Measurements from ENCODE around the gene ASXL1.
A peak's percentile ranks its signal among the peaks of the same experiment; 100 is the strongest.
"Not testable (repeated sequence)": the region's sequence is repeated elsewhere in the genome, so short reads cannot be mapped to it uniquely, and the experiment has no call there.

ASXL1 gene

DNA sequence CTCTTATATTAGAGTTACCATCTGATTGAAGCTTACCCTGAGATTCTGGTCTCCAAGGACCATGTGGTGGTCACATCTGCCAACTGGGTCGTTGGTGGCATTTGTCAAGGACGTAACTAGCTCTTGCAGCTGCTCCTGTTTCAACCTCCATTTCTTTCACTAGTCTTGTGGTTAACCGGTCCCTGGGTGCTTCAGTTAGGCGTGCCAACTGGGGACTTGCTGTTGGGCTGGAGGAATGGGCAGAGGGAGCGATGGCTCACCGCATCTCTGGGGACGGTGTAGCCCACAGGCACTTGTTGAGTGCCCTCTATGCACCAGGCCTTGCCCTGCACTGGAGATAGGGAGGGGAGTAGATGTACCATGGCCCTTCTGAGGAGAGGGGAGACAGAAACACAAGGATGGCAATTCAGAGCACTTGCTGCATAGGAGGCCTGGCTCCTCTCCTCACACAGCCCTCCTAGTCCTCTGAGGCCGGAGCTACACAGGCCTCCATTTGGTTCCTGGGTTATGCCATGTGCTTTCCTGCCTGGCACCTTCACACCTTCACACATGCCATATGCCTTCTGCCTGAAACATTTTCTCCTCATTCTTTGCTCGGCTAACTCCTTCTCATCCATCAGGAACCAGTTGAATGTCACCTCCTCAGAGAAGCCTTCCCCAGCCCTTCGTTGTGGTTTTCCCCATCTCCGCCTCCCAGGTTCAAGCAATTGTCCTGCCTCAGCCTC, 20.0 kb upstream of the ASXL1 start:
- no peak for DNase-seq

- DNase-seq = no peak
These were observed 19.5 kb upstream of the ASXL1 start for GRCh38 chr20:32338665-32339064.

- no peak for DNase-seq
These were observed 19.0 kb upstream of the ASXL1 start for GRCh38 chr20:32339116-32339515.

DNA sequence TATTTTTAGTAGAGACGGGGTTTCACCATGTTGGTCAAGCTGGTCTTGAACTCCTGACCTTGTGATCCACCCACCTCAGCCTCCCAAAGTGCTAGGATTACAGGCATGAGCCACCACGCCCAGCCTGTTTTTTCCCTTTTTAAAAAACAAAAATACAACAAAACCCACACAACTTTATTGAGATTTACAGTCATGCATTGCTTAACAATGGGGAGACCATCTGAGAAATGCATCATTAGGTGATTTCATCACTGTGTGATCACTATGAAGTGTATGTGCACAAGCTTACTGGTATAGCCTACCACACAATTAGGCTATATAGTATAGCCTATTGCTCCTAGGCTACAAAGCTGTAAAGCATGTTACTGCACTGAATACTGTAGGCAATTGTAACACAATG, 17.1 kb upstream of the ASXL1 start:
- DNase-seq = not testable (repeated sequence)

DNA sequence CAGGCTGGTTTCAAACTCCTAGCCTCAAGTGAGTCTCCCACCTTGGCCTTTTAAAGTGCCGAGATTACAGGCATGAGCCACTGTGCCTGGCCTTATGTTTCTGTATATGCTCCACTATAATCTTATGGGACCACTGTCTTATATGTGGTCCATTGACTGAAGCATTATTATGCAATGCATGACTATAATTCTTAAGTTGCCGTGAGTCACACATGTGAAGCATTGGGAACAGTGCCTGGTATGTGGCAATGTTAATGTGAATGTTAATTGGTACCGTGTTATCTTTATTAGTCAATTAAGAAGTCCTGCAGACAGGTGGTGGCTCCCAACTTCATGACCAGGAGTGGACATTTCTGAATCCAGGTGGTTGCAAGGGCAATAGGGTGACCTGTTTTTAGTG, 14.7 kb upstream of the ASXL1 start:
- DNase-seq = no peak

GRCh38 chr20:32344835-32345506, 13.2 kb upstream of the ASXL1 start:
- DNase-seq = no peak

- no peak for DNase-seq
These were observed 9.9 kb upstream of the ASXL1 start for GRCh38 chr20:32348207-32348606.

- no peak for DNase-seq
These were observed 7.7 kb upstream of the ASXL1 start for GRCh38 chr20:32350421-32350820.

- no peak for DNase-seq
These were observed 5.9 kb upstream of the ASXL1 start for GRCh38 chr20:32352121-32352720.

DNA sequence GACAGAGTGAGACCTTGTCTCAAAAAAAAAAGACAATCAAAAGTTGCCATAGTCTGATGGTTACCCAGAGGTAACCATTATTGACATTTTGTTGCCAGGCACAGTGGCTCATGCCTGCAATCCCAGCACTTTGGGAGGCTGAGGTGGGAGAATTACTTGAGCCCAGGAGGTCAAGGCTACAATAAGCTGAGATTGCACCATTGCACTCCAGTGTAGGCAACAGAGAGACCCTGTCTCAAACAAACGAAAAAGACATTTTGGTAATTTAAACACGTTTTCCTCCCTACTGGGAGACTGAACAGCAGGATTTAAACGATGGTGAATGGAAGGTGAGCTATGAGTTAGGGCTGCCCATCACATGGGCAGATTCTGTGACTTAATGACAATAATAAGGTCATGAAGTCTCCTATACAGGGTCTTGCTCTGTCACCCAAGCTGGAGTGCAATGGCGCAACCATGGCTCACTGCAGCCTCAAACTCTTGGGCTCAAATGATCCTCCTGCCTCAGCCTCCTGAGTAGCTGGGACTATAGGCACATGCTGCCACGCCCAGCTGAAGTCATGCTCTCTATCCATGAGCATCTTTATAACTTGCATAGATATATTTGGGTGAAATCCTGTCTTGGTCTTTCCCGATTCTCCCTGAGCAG, 4.2 kb upstream of the ASXL1 start:
- DNase-seq = no peak

- no peak for DNase-seq
These were observed 3.3 kb upstream of the ASXL1 start for GRCh38 chr20:32354592-32355416.

- DNase-seq = no peak
These were observed 2.7 kb upstream of the ASXL1 start for GRCh38 chr20:32355417-32355841.

DNA sequence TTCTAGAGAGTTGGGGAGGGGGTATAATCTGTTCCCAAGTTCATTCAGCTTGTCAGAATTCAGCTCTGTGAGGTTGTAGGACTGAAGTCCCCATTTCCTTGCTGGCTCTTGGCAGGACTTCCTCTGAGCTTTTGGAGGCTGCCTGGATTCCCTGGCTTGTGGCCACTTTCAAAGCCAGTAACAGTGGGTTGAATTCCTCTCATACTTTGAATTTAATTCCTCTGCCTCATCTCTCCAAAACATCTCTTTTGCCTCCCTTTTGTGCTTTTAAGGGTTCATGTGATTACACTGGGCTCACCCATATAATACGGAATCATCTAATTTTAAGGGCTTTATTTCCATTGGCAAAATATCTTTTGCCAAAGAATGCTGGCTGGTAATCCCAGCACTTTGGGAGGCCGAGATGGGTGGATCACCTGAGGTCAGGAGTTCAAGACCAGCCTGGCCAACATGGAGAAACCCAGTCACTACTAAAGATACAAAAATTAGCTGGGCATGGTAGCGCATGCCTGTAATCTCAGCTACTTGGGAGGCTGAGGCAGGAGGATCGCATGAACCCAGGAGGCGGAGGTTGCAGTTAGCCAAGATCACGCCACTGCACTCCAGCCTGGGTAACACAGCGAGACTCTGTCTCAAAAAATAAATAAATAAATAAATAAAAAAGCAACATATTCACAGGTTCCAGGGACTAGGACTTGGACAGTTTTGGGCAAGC, 2.1 kb upstream of the ASXL1 start:
- DNase-seq = not testable (repeated sequence)

GRCh38 chr20:32356622-32357374, 1.3 kb upstream of the ASXL1 start:
- no peak for DNase-seq

- peak; percentile 53 for DNase-seq
These were observed 709 bp upstream of the ASXL1 start for GRCh38 chr20:32357375-32357868.

- no peak for DNase-seq
These were observed 426 bp downstream of the ASXL1 start for GRCh38 chr20:32358632-32358882.

DNA sequence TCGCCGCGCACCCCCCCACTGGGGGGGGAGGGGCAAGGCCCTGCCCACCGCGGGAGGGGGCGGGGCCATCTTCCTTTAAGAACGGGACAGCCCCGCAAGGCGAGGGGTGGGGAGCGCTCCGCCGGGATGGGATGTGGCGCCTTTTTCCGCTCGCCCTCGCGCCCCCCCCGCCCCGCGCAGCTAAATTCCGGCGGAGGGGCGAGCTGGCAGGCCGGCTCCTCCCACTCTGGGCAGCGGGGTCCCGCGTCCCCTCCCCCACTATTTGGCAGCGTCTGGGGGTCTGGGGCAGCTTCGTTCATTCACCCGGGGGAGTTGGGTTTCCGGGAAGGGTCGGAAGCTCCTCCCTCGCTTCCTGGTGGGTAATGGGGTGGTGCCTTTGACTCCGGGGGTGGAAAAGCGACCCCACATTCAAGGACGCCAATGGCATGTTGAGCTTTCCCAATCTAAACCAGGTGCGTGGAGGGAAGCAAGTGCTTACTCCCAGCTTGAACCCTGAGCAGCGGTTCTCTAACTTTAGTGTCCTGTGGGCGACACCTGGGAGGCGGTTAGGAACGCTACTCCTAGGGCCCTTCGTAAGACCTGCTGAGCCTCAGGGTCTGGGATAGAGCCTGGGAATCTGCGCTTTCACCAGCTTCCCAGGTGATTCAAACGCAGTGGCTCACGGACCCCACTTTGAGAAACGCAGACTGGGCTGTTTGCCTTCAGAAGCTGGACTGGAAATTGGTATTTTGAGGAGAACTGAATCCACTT, 927 bp downstream of the ASXL1 start:
- no peak for DNase-seq

GRCh38 chr20:32359633-32360332, 1.7 kb downstream of the ASXL1 start:
- no peak for DNase-seq

GRCh38 chr20:32360333-32360634, 2.2 kb downstream of the ASXL1 start:
- DNase-seq = no peak

DNA sequence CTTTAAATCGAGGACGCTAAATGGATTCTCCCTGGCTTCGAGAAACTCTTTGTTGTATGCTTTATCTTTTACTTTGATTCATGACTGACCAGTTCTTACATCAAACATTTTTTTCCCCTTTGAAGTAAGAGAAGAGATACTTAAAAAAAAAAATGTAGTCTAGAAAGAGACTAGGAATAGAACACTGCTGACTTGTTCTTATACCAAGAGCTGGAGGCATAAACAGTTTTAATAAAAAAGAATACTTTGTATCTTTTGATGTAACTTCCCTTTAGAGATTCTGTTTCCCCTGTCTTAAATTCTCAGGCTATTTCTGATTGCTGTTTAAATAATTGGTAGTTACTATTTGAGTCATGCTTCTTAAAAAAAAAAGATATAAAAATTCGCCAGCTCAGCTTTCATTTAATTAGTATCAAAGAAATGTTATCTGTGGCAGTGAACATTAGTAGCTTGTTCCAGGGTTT, 4.8 kb downstream of the ASXL1 start:
- DNase-seq = no peak

Data from DMS153 (cell line).